H9 (cell line): ENCODE data around the gene LDLR. TPM values are rescaled to one million over a fixed set of nuclear protein-coding genes. Genes with fewer than 3 reads are reported as not detected.
A peak's percentile ranks its signal among the peaks of the same experiment; 100 is the strongest.
"Not testable (repeated sequence)": the region's sequence is repeated elsewhere in the genome, so short reads cannot be mapped to it uniquely, and the experiment has no call there.

Experiments used
- DNase-seq: peaks from one replicate; pipeline ENCODE4 v3.0.0-alpha.2; 2017
- H2AFZ ChIP-seq: one replicate; pipeline ENCODE4 v1.6.1; 2013; ENCODE audit warnings: mild to moderate bottlenecking, low read length, control low read depth, moderate library complexity
- H2AK5ac ChIP-seq: 2 replicates; pipeline ENCODE4 v1.6.1; 2013; ENCODE audit warnings: low read length, control low read depth, mixed read lengths; ENCODE audit not compliant: insufficient read length
- H2BK120ac ChIP-seq: one replicate; pipeline ENCODE4 v1.6.1; 2013; ENCODE audit warnings: low read depth, mild to moderate bottlenecking, low read length, control low read depth, inconsistent platforms; ENCODE audit not compliant: poor library complexity, severe bottlenecking
- H2BK12ac ChIP-seq: 2 replicates; pipeline ENCODE4 v1.6.1; 2013; ENCODE audit warnings: low read length, control low read depth, mixed read lengths, low read depth; ENCODE audit not compliant: insufficient read length
- H2BK15ac ChIP-seq: 2 replicates; pipeline ENCODE4 v1.6.1; 2013; ENCODE audit warnings: low read depth, low read length, control low read depth
- H2BK20ac ChIP-seq: one replicate; pipeline ENCODE4 v1.6.1; 2013; ENCODE audit warnings: low read depth, mild to moderate bottlenecking, low read length, control low read depth, inconsistent platforms; ENCODE audit not compliant: poor library complexity, severe bottlenecking
- H2BK5ac ChIP-seq: 2 replicates; pipeline ENCODE4 v1.6.1; 2013; ENCODE audit warnings: low read length, control low read depth, mixed read lengths; ENCODE audit not compliant: insufficient read length
- H3K14ac ChIP-seq: 2 replicates; pipeline ENCODE4 v1.6.1; 2013; ENCODE audit warnings: low read length, control low read depth; ENCODE audit not compliant: insufficient read depth
- H3K18ac ChIP-seq: 2 replicates; pipeline ENCODE4 v1.6.1; 2013; ENCODE audit warnings: low read depth, mild to moderate bottlenecking, mixed read lengths, low read length, control low read depth; ENCODE audit not compliant: insufficient read length
- H3K23ac ChIP-seq: 2 replicates; pipeline ENCODE4 v1.6.1; 2013; ENCODE audit warnings: low read length, control low read depth, mixed read lengths, low read depth; ENCODE audit not compliant: insufficient read length
- H3K23me2 ChIP-seq: 2 replicates; pipeline ENCODE4 v1.6.1; 2013; ENCODE audit warnings: low read depth, mild to moderate bottlenecking, mixed read lengths, low read length, control low read depth; ENCODE audit not compliant: insufficient read length, poor library complexity, severe bottlenecking
- H3K27ac ChIP-seq: 2 replicates; pipeline ENCODE4 v1.5.1; 2013; ENCODE audit warnings: low read length, control low read depth, mixed read lengths, low read depth; ENCODE audit not compliant: insufficient read length
- H3K27me3 ChIP-seq: 2 replicates; pipeline ENCODE4 v1.6.1; 2013; ENCODE audit warnings: low read length, control low read depth, inconsistent platforms; ENCODE audit not compliant: insufficient read depth
- H3K4ac ChIP-seq: 2 replicates; pipeline ENCODE4 v1.6.1; 2013; ENCODE audit warnings: low read depth, mild to moderate bottlenecking, control low read depth, inconsistent platforms, low read length, moderate library complexity
- H3K4me1 ChIP-seq: 2 replicates; pipeline ENCODE4 v1.6.1; 2013; ENCODE audit warnings: low read length, control low read depth, inconsistent platforms; ENCODE audit not compliant: insufficient read depth
- H3K4me2 ChIP-seq: 2 replicates; pipeline ENCODE4 v1.6.1; 2013; ENCODE audit warnings: low read length, control low read depth, mixed read lengths; ENCODE audit not compliant: insufficient read length, insufficient read depth
- H3K56ac ChIP-seq: 2 replicates; pipeline ENCODE4 v1.6.1; 2013; ENCODE audit warnings: low read depth, mild to moderate bottlenecking, mixed read lengths, low read length, control low read depth; ENCODE audit not compliant: insufficient read length
- H3K79me1 ChIP-seq: 2 replicates; pipeline ENCODE4 v1.6.1; 2013; ENCODE audit warnings: low read depth, mild to moderate bottlenecking, moderate library complexity, low read length, control low read depth, inconsistent platforms; ENCODE audit not compliant: insufficient read depth, poor library complexity, severe bottlenecking
- H3K79me2 ChIP-seq: 2 replicates; pipeline ENCODE4 v1.6.1; 2013; ENCODE audit warnings: low read length, control low read depth, inconsistent platforms; ENCODE audit not compliant: insufficient read depth
- H3K9ac ChIP-seq: 2 replicates; pipeline ENCODE4 v1.6.1; 2013; ENCODE audit warnings: low read length, control low read depth, mixed read lengths; ENCODE audit not compliant: insufficient read length; ENCODE audit errors: extremely low read depth
- H3K9me3 ChIP-seq: one replicate; pipeline ENCODE4 v1.6.1; 2013; ENCODE audit warnings: low read depth, low read length, inconsistent platforms; ENCODE audit not compliant: control insufficient read depth
- H3T11ph ChIP-seq: one replicate; pipeline ENCODE4 v1.6.1; 2013; ENCODE audit warnings: mild to moderate bottlenecking, low read length, control low read depth, inconsistent platforms
- H4K20me1 ChIP-seq: one replicate; pipeline ENCODE4 v1.6.1; 2013; ENCODE audit not compliant: control insufficient read depth, insufficient read length, insufficient read depth
- H4K5ac ChIP-seq: 2 replicates; pipeline ENCODE4 v1.6.1; 2013; ENCODE audit warnings: low read depth, mild to moderate bottlenecking, mixed read lengths, low read length, control low read depth; ENCODE audit not compliant: insufficient read length
- H4K8ac ChIP-seq: replicated peaks from 2 replicates; pipeline ENCODE4 v1.6.1; 2013; ENCODE audit warnings: low read length, control low read depth, mixed read lengths, low read depth; ENCODE audit not compliant: insufficient read length
- H4K91ac ChIP-seq: 2 replicates; pipeline ENCODE4 v1.6.1; 2013; ENCODE audit warnings: low read depth, mild to moderate bottlenecking, moderate library complexity, mixed read lengths, low read length, control low read depth; ENCODE audit not compliant: insufficient read length
- H3K27ac Mint-ChIP-seq, 3 experiments: 2 replicates in 2 of 3; 3 replicates in 1 of 3; pipeline ENCODE4 v1.8.0; 2020 to 2021; ENCODE audit warnings: mixed read lengths in 3 of 3, mild to moderate bottlenecking in 1 of 3, moderate library complexity in 1 of 3
- H3K27me3 Mint-ChIP-seq: 2 replicates; pipeline ENCODE4 v1.8.0; 2021; ENCODE audit warnings: low read depth, mild to moderate bottlenecking, moderate library complexity, mixed read lengths
- H3K36me3 Mint-ChIP-seq, 3 experiments: 2 replicates in 2 of 3; 3 replicates in 1 of 3; pipeline ENCODE4 v1.8.0; 2020 to 2021; ENCODE audit warnings: low read depth in 3 of 3, mixed read lengths in 3 of 3; ENCODE audit not compliant: insufficient read depth in 1 of 3
- H3K4me1 Mint-ChIP-seq, 2 experiments: 2 replicates each; pipeline ENCODE4 v1.8.0; 2020; ENCODE audit warnings: mixed read lengths in 2 of 2
- H3K4me3 Mint-ChIP-seq, 2 experiments: 2 replicates in 1 of 2; 3 replicates in 1 of 2; pipeline ENCODE4 v1.8.0; 2020 to 2021; ENCODE audit warnings: mild to moderate bottlenecking in 2 of 2, mixed read lengths in 2 of 2, moderate library complexity in 1 of 2
- H3K9me3 Mint-ChIP-seq, 2 experiments: 2 replicates in 1 of 2; 3 replicates in 1 of 2; pipeline ENCODE4 v1.8.0; 2020; ENCODE audit warnings: mild to moderate bottlenecking in 2 of 2, mixed read lengths in 2 of 2, moderate library complexity in 1 of 2
- WGBS: extraction: QIAGEN DNeasy Blood & Tissue Kit; methylation state at CpG from one replicate; pipeline ENCODE4 v1.1.7; 2013; ENCODE audit warnings: missing lambda C conversion rate, low lambda C conversion rate, mixed read lengths; ENCODE audit not compliant: insufficient read length; ENCODE audit errors: extremely low coverage; 5-methylcytosine and 5-hydroxymethylcytosine counted together
- total RNA-seq: library from RNA; stranded (reverse); gene quantifications from 2 replicates; pipeline ENCODE4 v1.2.1, GENCODE V29; 2021
- TF ChIP-seq, protein P1 (sequence below): fragments of 200-600 bp; sonication (generic); conservative IDR thresholded peaks from 3 replicates; pipeline ENCODE4 v1.8.0; 2021; ENCODE audit warnings: antibody characterized with exemption, mild to moderate bottlenecking

Gene LDLR
- total RNA-seq, 1 experiment from 2014 or later: 92.7 TPM

GRCh38 chr19:11116507-11116906 is 27.2 kb downstream of the LDLR start:
- no peak overlapping the region for H2BK120ac ChIP-seq
- no peaks in the 10 kb centered on the region; the same call in 1 of the 2 replicates for H3K27me3 Mint-ChIP-seq
- no peak overlapping the region for H2BK20ac ChIP-seq
- no peak overlapping the region for H2AFZ ChIP-seq
- TF ChIP-seq, protein P1, sequence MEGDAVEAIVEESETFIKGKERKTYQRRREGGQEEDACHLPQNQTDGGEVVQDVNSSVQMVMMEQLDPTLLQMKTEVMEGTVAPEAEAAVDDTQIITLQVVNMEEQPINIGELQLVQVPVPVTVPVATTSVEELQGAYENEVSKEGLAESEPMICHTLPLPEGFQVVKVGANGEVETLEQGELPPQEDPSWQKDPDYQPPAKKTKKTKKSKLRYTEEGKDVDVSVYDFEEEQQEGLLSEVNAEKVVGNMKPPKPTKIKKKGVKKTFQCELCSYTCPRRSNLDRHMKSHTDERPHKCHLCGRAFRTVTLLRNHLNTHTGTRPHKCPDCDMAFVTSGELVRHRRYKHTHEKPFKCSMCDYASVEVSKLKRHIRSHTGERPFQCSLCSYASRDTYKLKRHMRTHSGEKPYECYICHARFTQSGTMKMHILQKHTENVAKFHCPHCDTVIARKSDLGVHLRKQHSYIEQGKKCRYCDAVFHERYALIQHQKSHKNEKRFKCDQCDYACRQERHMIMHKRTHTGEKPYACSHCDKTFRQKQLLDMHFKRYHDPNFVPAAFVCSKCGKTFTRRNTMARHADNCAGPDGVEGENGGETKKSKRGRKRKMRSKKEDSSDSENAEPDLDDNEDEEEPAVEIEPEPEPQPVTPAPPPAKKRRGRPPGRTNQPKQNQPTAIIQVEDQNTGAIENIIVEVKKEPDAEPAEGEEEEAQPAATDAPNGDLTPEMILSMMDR: no peak
- no CpG with 5 or more reads among the region's 9 CpGs for WGBS
- no peak overlapping the region for H3K23ac ChIP-seq
- no peaks in the 10 kb centered on the region for H3K9me3 ChIP-seq
- H2BK15ac ChIP-seq: no peak overlapping the region
- peaks cover 5% of the 10 kb centered on the region for H4K20me1 ChIP-seq
- H3K27ac Mint-ChIP-seq: peak overlapping the region; percentile 9 to 94 (median 91); a peak in 4 of 7 replicates
- H3K4me1 Mint-ChIP-seq: no peaks in the 10 kb centered on the region
- no peaks in the 10 kb centered on the region for H3K79me2 ChIP-seq
- H3K9me3 Mint-ChIP-seq: no peaks in the 10 kb centered on the region
- DNase-seq: no peak
- no peak overlapping the region for H4K8ac ChIP-seq
- no peak overlapping the region for H2BK12ac ChIP-seq
- no peak overlapping the region for H3K4ac ChIP-seq
- H3K27me3 ChIP-seq: no peaks in the 10 kb centered on the region
- H4K5ac ChIP-seq: no peak overlapping the region
- no peak overlapping the region for H2AK5ac ChIP-seq
- no peaks in the 10 kb centered on the region for H3K79me1 ChIP-seq
- H4K91ac ChIP-seq: no peak overlapping the region
- no peaks in the 10 kb centered on the region for H3K23me2 ChIP-seq
- H3K9ac ChIP-seq: no peak overlapping the region
- no peak overlapping the region for H3K27ac ChIP-seq
- H3K14ac ChIP-seq: no peak overlapping the region
- no peak overlapping the region for H3T11ph ChIP-seq
- peaks cover 72 to 96% (median 94%) of the 10 kb centered on the region in 3 experiments for H3K36me3 Mint-ChIP-seq
- H3K4me1 ChIP-seq: no peaks in the 10 kb centered on the region
- H3K4me3 Mint-ChIP-seq: no peak overlapping the region; a peak in 1 of 5 replicates
- no peak overlapping the region for H3K18ac ChIP-seq
- no peak overlapping the region for H3K4me2 ChIP-seq
- H3K56ac ChIP-seq: no peak overlapping the region
- H2BK5ac ChIP-seq: no peak overlapping the region

- H3K79me2 ChIP-seq, H3K9me3 Mint-ChIP-seq, H3K79me1 ChIP-seq, H3K9me3 ChIP-seq, H3K4me1 Mint-ChIP-seq, H3K27ac Mint-ChIP-seq, H3K18ac ChIP-seq, H3K4me1 ChIP-seq, H2BK5ac ChIP-seq, H3K27me3 Mint-ChIP-seq, H2BK12ac ChIP-seq, H3K27me3 ChIP-seq, H3K27ac ChIP-seq, DNase-seq, H2BK20ac ChIP-seq, H4K91ac ChIP-seq, H3K14ac ChIP-seq, H3K9ac ChIP-seq, H3K23me2 ChIP-seq, H3K23ac ChIP-seq, H2BK120ac ChIP-seq, H4K8ac ChIP-seq, H2AFZ ChIP-seq, H3T11ph ChIP-seq, H4K20me1 ChIP-seq, H3K4me3 Mint-ChIP-seq, H2AK5ac ChIP-seq, H4K5ac ChIP-seq, H3K4me2 ChIP-seq, H3K4ac ChIP-seq, H3K56ac ChIP-seq, H2BK15ac ChIP-seq: not testable (repeated sequence)
- WGBS: no CpG with 5 or more reads among the region's 17 CpGs
- H3K36me3 Mint-ChIP-seq: peaks cover 54 to 89% (median 73%) of the 10 kb centered on the region in 3 experiments; a peak in 6 of 7 replicates
Observed at GRCh38 chr19:11121963-11122362, 32.7 kb downstream of the LDLR start.
